ENCODE results near the gene NXPE2.
"Not testable (repeated sequence)": the region's sequence is repeated elsewhere in the genome, so short reads cannot be mapped to it uniquely, and the experiment has no call there.

The NXPE2 gene
- 0 reads per million in 2 donors for total RNA-seq

DNA sequence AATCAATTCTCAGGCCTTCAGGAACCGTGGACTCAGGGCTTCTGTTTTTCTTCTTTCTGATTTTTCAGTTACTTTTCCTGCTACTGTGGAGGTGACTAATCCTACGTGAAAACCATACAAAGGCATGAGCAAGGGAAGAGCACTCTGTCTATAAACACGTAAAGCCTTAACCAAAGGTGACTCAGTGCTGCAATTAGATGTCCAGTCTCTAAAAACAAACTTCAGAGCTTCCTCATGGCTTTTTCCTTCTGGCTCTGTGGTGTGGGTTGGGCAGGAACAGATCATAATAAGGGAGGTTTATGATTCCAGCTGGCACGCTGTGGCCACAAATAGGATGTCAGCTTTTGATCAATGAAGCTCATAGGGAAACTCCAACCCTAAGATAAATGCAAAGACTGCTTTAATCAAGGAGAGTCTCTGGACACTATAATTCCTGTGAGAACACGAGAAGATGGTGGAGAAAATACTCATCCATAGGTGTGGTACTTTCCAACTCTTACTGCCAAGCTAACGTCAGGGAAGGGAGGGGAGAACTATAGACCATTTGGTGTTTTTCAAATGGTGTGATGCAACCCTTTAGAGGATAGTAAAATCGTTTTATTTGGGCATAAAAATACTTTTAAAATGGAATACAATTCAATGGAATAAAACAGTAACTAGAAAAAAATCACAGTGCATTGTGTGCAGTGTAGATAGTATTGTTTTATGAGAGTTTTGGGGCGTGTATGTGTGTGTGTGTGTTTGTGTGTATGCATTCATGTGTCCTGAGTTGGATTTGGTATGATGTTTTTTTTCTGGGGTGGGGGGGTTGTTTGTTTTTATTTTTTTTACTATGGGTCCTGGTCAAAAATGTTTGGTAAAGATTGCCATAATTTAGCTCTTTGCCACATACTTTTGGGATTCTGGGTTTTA is at the start of gene NXPE2:
Gene NXPE2, plus strand, starts transcription at position 403 of the 912 bp plus-strand sequence. Its CDS starts 49 bp downstream, at position 452.
- no peak for DNase-seq

DNA sequence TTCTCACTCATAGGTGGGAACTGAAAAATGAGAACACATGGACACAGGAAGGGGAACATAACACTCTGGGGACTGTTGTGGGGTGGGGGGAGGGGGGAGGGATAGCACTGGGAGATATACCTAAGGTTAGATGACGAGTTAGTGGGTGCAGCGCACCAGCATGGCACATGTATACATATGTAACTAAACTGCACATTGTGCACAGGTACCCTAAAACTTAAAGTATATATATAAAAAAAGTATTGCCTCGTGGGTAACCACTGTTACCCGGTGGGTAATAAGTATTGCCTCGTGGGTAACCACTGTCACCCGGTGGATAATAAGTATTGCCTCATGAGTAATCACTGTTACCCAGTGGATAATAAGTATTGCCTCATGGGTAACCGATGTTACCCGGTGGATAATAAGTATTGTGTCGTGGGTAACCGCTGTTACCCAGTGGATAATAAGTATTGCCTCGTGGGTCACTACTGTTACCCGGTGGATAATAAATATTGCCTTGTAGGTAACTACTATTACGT is 46.8 kb upstream of the NXPE2 start:
- DNase-seq = not testable (repeated sequence)

GRCh38 chr11:114639440-114639839 is 38.9 kb upstream of the NXPE2 start:
- not testable (repeated sequence) for DNase-seq

GRCh38 chr11:114650661-114651060 is 27.7 kb upstream of the NXPE2 start:
- DNase-seq = no peak

DNA sequence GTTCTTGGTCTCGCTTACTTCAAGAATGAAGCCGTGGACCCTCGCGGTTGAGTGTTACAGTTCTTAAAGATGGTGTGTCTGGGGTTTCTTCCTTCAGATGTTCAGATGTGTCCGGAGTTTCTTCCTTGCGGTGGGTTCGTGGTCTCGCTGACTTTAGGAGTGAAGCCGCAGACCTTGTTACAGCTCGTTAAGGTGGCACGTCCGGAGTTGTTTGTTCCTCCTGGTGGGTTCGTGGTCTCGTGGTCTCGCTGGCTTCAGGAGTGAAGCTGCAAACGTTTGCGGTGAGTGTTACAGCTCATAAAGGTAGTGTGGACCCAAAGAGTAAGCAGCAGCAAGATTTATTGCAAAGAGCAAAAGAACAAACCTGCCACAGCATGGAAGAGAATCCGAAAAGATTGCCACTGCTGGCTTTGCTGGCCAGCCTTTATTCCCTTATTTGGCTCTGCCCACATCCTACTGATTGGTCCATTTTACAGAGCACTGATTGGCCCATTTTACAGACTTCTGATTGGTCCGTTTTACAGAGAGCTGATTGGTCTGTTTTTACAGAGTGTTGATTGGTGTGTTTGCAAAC is 27.1 kb upstream of the NXPE2 start:
- DNase-seq = no peak

DNA sequence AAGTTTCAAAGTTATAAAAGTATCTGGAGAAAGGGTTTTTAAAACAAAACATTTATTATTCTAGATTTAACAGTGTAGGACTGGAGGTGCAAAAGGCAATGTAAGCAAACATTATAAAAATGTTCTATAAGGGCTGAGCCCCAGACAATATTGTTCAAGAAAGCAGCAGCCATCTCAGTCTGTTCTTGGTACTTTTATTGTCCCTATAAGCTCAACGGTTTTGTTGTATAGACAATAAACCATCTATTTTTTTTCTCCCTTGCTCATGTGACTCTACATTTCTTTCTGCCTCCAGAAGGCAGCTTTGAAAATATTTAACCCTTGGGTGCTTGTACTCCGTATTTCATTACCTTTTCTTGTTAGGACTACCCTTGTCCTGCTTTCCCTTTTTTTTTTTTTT is 25.2 kb upstream of the NXPE2 start:
- DNase-seq = no peak

DNA sequence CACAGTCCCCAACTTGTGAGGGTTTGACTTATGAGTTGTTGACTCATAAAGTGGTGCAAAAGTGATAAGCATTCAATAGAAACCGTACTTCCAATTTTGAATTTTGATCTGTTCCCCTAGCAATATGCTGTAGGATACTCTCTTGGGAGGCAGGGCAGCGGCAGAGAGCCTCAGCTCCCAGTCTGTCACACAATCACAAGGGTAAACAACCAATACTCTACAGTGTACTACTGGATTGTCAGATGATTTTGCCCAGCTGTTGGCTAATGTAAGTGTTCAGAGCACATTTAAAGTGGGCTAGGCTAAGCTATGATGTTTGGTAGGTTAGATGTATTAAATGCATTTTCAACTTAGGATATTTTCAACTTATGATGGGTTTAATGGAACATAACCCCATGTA is 13.7 kb upstream of the NXPE2 start:
- no peak for DNase-seq

DNA sequence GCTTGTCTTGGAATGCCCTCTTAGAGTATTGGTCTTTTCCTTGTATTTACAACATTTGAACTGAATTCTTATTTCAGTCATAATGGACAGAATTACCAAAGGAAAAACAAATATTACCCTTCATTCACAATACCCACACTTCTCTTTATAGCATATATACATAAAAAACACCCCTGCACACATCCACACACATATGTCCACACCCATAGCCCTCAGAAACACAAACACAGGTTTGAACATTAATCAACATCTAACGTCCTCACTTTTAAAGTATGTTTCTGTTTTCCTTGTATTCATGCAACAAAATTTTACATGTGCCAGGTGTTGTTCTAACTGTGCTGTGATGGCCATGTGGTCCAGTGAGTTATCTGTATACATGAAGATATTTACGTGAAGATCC is 11.6 kb upstream of the NXPE2 start:
- no peak for DNase-seq

- DNase-seq = no peak
Measured at GRCh38 chr11:114668109-114668508, 10.2 kb upstream of the NXPE2 start.

- DNase-seq = no peak
Measured at GRCh38 chr11:114673661-114674060, 4.7 kb upstream of the NXPE2 start.

- no peak for DNase-seq
Measured at GRCh38 chr11:114679505-114679904, 1.2 kb downstream of the NXPE2 start.

DNA sequence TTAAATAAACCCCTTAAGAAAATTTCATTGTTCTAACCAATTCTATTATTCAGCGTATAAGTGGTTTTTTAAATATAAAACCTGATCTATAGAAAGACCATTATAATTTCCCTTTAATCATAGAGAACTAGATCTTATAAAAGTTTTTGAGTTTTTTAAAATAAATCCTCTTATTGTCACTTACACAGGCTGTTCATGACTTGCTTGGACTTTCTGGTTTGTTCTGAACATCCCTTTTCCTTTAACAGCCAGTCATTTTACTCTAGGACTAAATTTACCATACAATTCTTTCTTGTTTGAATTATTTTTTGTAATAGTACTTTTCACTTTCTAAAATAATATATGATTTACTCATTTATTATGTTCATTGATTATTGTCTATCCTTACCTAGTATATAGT is 4.7 kb downstream of the NXPE2 start:
- DNase-seq = no peak

DNA sequence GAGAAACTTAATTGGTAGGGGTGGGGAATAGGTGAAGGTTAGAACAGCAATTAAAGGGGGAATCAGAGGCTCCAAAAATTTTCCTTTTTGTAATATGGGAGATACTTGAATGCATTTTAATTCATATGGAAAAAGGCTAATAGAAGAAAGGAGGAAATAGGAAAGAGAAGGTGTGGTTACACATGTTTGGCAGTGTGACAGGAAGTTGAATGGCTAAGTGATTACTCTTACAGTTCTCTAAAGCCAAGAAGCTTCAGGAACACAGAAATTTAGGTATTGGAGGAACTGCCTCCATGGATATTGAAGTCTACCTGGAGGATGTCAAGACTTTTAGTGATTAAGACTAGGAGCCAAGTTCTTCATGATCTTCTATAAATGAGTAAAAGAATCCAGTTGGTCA is 6.3 kb downstream of the NXPE2 start:
- DNase-seq = no peak

DNA sequence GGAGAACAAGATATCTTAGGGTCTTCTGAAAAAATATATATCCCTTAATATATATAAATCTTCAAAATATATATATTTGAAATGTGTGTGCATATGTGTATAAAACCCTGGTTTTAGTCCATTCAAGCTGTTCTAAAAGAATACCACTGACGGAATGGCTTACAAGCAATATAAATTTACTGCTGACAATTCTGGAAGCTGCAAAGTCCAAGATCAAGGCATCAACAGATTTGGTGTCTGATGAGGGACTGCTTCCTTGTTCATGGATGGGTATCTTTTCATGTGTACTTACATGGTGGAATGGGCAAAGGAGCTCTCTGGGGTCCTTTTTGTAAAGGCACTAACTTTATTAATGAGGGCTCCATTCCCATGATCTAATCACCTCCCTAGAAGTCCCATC is 6.8 kb downstream of the NXPE2 start:
- DNase-seq = no peak

- DNase-seq = no peak
Measured at GRCh38 chr11:114705280-114706024, 27.1 kb downstream of the NXPE2 start.

DNA sequence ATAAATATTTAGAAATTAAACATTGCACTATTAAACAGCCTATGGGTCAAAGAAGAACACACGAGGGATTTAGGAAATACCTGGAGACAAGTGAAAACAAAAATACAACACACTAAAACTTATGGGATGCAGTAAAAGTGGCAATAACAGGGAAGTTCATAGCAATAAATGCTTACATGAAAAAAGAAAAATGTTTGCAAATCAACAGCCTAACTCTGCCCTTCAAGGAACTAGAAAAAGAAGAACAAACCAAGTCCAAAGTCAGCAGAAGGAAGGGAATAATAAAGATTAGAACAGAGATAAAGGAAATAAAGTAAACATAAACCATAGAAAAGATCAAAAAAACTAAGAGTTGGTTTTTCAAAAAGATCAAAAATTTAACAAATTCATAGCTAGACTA is 31.6 kb downstream of the NXPE2 start:
- DNase-seq = no peak

DNA sequence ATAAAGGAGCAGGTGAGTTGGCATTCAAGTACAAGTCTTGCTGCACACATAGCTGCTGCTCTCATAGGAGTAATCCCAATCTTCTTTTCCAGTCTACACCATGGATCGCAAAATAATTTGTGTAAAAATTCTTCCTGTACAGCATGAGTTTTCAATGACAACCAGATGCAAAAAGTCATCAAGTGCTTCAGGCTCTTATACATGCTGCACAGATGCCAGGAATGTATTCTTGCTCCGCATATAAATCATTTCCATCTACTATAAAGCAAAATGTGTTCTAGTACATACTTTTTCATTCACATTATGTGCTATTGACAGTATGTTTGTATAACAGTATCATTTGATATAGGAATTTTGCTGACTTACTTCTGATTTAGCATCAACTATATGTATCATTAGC is 35.4 kb downstream of the NXPE2 start:
- DNase-seq = no peak

DNA sequence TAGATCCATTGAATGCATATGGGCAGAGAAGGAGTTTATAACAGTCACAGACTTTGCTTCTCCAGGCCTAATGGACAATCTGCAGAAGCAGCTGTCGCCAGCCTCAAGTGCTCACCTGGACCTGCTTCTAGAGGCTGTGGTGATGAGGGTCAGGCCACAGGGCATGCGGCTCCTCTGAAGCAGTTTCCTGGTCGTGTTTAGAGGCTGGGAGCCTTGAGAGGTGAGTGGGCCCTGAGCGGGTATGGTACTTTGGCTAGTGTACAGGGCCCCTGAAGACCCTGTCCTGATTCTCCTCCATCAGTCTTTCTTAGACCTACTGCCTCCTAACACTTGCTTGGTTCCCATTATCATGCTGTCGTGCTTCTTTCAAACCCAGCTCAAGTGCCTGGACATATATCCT is 41.2 kb downstream of the NXPE2 start:
- no peak for DNase-seq

DNA sequence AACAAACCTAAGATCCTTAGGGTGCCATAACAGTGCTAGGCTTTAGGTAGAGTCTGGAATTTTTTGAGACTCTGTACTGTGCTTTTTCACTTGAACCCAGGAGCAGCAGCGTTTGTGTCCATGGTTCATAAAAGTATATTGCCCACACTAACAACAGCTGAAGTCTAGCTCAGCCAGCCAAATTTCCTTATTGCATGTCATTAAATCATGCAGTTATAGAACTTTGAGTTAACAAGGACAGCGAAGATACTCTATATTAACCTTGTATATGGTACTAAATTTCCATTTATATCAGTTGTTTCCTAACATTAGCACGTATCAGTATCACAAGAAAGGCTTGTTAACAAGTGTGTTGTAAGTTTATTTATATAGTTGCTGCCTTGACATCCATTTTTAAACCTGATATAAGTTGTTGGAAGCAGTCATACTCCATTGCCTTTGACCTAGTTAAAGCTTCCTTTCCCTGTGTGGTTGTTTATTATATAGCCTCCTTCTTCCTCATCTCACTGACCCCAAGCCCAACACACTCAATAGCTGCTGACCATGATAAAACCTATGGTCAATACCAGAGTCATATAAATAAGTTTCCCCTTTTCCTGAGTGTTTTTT is 46.7 kb downstream of the NXPE2 start:
- DNase-seq = no peak

GRCh38 chr11:114725623-114726022 is 47.3 kb downstream of the NXPE2 start:
- no peak for DNase-seq

DNA sequence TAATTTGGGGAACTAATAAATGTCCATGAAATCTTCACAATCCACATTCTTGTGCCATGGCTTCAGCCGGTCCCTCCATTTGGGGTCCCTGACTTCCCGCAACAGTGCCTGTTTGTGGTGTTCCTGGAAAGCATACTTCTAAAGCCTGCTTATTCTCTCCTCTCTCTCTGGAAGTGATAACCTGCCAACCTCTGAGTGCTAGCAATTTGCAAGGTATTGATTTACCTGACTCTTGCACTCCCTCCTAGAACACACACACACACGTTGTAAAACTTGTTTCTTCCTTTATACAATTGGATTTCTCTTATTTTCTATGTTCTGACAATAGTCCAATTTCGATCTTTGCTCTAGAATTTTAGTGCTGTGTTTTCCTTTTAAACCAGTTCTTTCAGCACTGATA is 58.5 kb downstream of the NXPE2 start:
- DNase-seq = no peak

DNA sequence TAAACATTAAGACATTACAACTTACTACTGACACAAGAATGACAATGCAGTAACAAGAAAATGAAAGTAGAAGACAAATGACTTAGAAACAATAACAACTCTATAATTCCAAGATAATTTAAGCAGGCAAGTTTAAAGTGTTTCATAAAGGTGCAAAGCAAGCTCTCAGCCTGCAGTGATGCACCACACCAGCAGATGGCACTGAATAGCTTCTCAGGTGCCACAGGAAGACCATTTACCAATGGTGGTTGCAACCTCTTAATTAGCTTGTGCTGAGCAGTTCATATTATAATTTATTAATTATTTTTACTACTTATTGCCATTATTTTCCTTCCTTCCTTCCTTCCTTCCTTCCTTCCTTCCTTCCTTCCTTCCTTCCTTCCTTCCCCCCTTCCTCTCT is 60.6 kb downstream of the NXPE2 start:
- DNase-seq = no peak

- DNase-seq = no peak
Measured at GRCh38 chr11:114745150-114745671, 66.9 kb downstream of the NXPE2 start.

All from T-helper 9 cell (primary cell).